Amniotic stem cell (primary cell): ENCODE results near the gene HSD17B13.

Experiments used
- DNase-seq: peaks from one replicate; lab custom pipeline; 2025; lab: John Stamatoyannopoulos, UW

Gene HSD17B13

DNA sequence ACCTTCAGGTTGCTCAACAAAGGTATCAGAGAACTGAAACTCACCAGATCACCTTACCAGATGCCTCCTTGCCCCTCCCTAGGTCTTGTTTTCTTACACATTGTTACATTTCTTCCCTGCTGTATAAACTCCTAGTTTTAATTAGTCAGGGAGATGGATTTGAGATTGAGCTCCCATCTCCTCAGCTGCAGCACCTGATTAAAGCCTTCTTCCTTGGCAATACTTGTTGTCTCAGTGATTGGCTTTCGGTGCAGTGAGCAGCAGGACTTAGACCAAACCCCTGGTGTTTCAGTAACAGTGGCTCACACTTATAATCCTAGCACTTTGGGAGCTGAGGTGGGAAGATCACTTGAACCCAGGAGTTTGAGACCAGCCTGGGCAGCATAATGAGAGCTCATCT, 59.8 kb downstream of the HSD17B13 start:
- DNase-seq, result no peak

DNA sequence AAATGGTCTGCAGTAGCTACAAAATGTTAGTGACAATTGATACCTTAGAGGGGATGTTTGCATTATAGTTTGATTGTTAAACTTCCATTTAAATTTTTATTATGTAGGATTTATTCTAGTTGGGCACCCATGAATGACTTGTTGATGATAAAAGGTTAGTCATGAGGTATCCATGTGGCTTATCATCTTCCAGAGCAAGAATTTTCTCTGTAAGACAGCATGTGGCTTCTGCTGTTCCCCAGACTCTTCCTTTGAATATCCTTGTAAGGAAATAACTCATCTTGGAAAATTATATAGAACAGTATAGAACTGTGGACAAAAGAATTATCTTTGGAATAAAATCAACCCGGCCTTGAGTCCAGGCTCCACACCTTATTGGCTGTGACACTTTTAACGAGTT, 62.2 kb downstream of the HSD17B13 start:
- DNase-seq, result no peak

- no peak for DNase-seq
These were observed 64.0 kb downstream of the HSD17B13 start for GRCh38 chr4:87258677-87259076.

DNA sequence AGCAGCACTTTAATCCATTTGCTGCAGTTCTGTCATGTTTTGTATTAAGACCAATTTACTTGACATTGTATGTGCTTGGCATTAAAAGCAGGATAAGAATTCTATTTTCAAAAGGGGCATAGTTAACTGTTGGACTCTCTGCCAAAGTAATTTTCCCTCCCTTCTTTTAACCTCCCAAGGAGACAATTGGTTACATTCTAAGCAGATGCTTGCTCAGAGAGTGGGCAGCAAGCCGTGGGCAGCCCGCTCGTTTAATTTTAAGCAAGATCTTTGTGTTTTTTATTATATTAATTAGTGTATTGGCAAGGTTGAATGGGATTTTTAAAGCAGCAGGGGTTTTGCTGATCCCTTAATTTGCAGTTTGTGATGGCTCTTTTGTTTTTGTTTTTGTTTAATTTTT, 65.2 kb downstream of the HSD17B13 start:
- no peak for DNase-seq

DNA sequence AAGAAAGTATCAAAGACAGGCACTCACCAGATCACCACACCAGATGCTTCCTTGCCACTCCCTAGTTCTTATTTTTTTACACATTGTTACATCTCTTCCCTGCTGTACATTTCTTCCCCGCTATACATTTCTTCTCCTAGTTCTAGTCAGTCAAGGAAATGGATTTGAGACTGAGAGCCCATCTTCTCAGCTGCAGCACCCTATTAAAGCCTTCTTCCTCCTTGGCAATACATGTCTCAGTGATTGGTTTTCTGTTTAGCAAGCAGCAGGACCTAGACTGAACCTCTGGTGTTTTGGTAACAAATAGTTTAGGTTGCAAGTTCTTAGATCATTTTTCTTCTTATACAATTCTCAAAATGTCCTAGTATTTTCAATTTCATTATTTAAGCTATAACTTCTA, 66.9 kb downstream of the HSD17B13 start:
- no peak for DNase-seq
